B cell (primary cell): ENCODE data around the gene TPO. TPM values are rescaled to one million over a fixed set of nuclear protein-coding genes. Genes with fewer than 3 reads are reported as not detected.

Experiments used
- ATAC-seq: fragments of 200-7000 bp; cut with Tn5 transposase; one replicate; pipeline ENCODE4 v1.10.0; 2021; ENCODE audit warnings: low read depth, mild to moderate bottlenecking, moderate number of reproducible peaks, moderate library complexity
- CTCF ChIA-PET: fragments of 350-600 bp; sonication (Branson Sonifier 250); formaldehyde crosslinking; loops from one replicate; lab custom pipeline; 2021; ENCODE audit warnings: antibody characterized with exemption, inconsistent platforms; lab: Charles Lee
- POLR2A ChIA-PET: fragments of 350-600 bp; sonication (Branson Sonifier 250); formaldehyde crosslinking; loops from one replicate; lab custom pipeline; 2021; ENCODE audit warnings: antibody characterized with exemption; lab: Charles Lee
- DNase-seq: peaks from one replicate; pipeline ENCODE4 v3.0.0; 2013
- H2AFZ ChIP-seq: 2 replicates; pipeline ENCODE4 v1.6.1; 2012; ENCODE audit warnings: mild to moderate bottlenecking, low read depth, low read length; ENCODE audit not compliant: insufficient read depth, poor library complexity, severe bottlenecking
- H3K27ac ChIP-seq, 2 donors: 1 replicate in 1 of 2; 2 replicates in 1 of 2; pipeline ENCODE4 v1.5.1; 2012 to 2013; ENCODE audit warnings: low read length in 2 of 2, mild to moderate bottlenecking in 2 of 2, moderate library complexity in 1 of 2
- H3K27me3 ChIP-seq, 4 experiments: fragments of 200-600 bp in 1 of 4; sonication (generic) in 1 of 4; replicated peaks in 1 of 4; 1 replicate in 2 of 4; 2 replicates in 2 of 4; pipeline versions ENCODE4 v1.6.1 to v1.7.0; 2013 to 2016; ENCODE audit warnings: low read length in 3 of 4, mild to moderate bottlenecking in 2 of 4, mixed read lengths in 1 of 4, moderate library complexity in 1 of 4; ENCODE audit not compliant: insufficient read depth in 4 of 4, control insufficient read depth in 3 of 4; ENCODE audit errors: control extremely low read depth in 1 of 4
- H3K36me3 ChIP-seq, 2 experiments: replicated peaks in 1 of 2; 1 replicate in 1 of 2; 2 replicates in 1 of 2; pipeline versions ENCODE4 v1.6.1 to v1.7.1; 2013; ENCODE audit warnings: low read length in 1 of 2; ENCODE audit not compliant: insufficient read depth in 2 of 2, control insufficient read depth in 1 of 2; ENCODE audit errors: control extremely low read depth in 1 of 2, extremely low read depth in 1 of 2
- H3K4me1 ChIP-seq, 2 donors: fragments of 200-600 bp in 1 of 2; sonication (generic) in 1 of 2; 1 replicate in 1 of 2; 2 replicates in 1 of 2; pipeline versions ENCODE4 v1.5.1 to v1.6.1; 2013 to 2017; ENCODE audit warnings: low read length in 2 of 2; ENCODE audit not compliant: control insufficient read depth in 2 of 2, insufficient read depth in 2 of 2
- H3K4me2 ChIP-seq: replicated peaks from 2 replicates; pipeline ENCODE3; 2012; ENCODE audit warnings: mild to moderate bottlenecking, low read depth, low read length; ENCODE audit not compliant: poor library complexity, severe bottlenecking
- H3K4me3 ChIP-seq, 5 experiments: fragments of 200-600 bp in 1 of 5; sonication (generic) in 1 of 5; 1 replicate in 3 of 5; 2 replicates in 2 of 5; pipeline versions ENCODE4 v1.5.1 to v1.7.0; 2011 to 2016; ENCODE audit warnings: low read length in 4 of 5, mild to moderate bottlenecking in 4 of 5, low read depth in 2 of 5, control low read depth in 1 of 5, moderate library complexity in 1 of 5; ENCODE audit not compliant: insufficient read depth in 1 of 5; ENCODE audit errors: control extremely low read depth in 1 of 5, extremely low read depth in 1 of 5
- H3K79me2 ChIP-seq: fragments of 200-600 bp; sonication (generic); one replicate; pipeline ENCODE4 v1.6.0; 2016; ENCODE audit warnings: low read length; ENCODE audit not compliant: control insufficient read depth, insufficient read depth
- H3K9ac ChIP-seq: fragments of 200-600 bp; sonication (generic); 2 replicates; pipeline ENCODE4 v1.6.1; 2017; ENCODE audit warnings: mild to moderate bottlenecking, low read length, moderate library complexity
- H3K9me3 ChIP-seq, 3 donors: one replicate each; pipeline versions ENCODE4 v1.6.1 to v1.7.1; 2013; ENCODE audit warnings: low read length in 2 of 3; ENCODE audit not compliant: control insufficient read depth in 2 of 3, insufficient read depth in 1 of 3; ENCODE audit errors: control extremely low read depth in 1 of 3
- H4K20me1 ChIP-seq: 2 replicates; pipeline ENCODE4 v1.6.0; 2012; ENCODE audit warnings: mild to moderate bottlenecking, low read length; ENCODE audit not compliant: insufficient read depth, control insufficient read depth, poor library complexity, severe bottlenecking
- H3K27ac Mint-ChIP-seq: one replicate; pipeline ENCODE4 v1.8.0; 2021; ENCODE audit warnings: mixed read lengths
- H3K27me3 Mint-ChIP-seq: one replicate; pipeline ENCODE4 v1.8.0; 2021; ENCODE audit warnings: mixed read lengths
- H3K4me1 Mint-ChIP-seq: one replicate; pipeline ENCODE4 v1.8.0; 2021; ENCODE audit warnings: mixed read lengths
- H3K4me3 Mint-ChIP-seq: one replicate; pipeline ENCODE4 v1.8.0; 2021; ENCODE audit warnings: mixed read lengths
- H3K9me3 Mint-ChIP-seq: one replicate; pipeline ENCODE4 v1.8.0; 2022; ENCODE audit warnings: mixed read lengths; ENCODE audit not compliant: insufficient read depth
- CTCF ChIP-seq: fragments of 200-600 bp; IDR thresholded peaks from one replicate; pipeline ENCODE4 v1.8.0; 2022; ENCODE audit warnings: antibody characterized with exemption, mild to moderate bottlenecking
- EZH2 ChIP-seq: IDR thresholded peaks from 2 replicates; pipeline ENCODE4 v1.6.1; 2012; ENCODE audit warnings: borderline replicate concordance, low read depth, mild to moderate bottlenecking, moderate library complexity, low read length; ENCODE audit not compliant: insufficient read depth, poor library complexity, severe bottlenecking
- WGBS: methylation state at CpG from one replicate; pipeline ENCODE4 v1.1.5; 2013; ENCODE audit warnings: missing lambda C conversion rate; ENCODE audit not compliant: insufficient coverage; 5-methylcytosine and 5-hydroxymethylcytosine counted together
- intact Hi-C: fragments of 100-400 bp; cut with micrococcal nuclease; formaldehyde crosslinking; loops from one replicate; pipeline ENCODE4 v1.10.0; 2022
- polyA plus RNA-seq: library from polyadenylated mRNA; depleted of rRNA; stranded (reverse); fragments of >200 nt; gene quantifications from 2 replicates; pipeline ENCODE4 v1.2.3, GENCODE V29; 2012
- total RNA-seq, 2 donors: library from RNA; stranded (reverse); fragments of 120-200 nt in 1 of 2; gene quantifications; 1 replicate in 1 of 2; 2 replicates in 1 of 2; pipeline versions ENCODE4 v1.2.3 to v1.2.4, GENCODE V29; 2013 to 2022

TPO gene
- total and polyA plus RNA-seq, 2 donors (not counting 1 experiment from before 2014, with no cell fraction given), result not detected

DNA sequence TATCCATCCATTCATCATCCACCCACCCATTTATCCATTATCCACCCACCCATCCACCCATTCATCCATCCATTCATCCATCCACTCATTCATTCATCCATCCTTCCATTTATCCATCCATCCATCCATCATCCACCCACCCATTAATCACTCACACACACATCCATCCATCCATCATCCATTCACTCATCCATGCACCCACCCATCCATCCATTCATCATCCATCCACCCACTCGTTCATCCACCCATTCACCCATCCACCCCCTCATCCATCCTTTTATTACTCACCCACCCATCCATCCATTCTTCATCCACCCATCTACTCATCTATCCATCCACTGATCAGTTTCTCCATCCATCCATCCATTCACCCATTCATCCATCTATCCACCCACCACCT, 8.1 kb upstream of the TPO start:
- H3K36me3 ChIP-seq, result no peaks in the 10 kb centered on the region
- intact Hi-C loops, result no loop called here
- H3K79me2 ChIP-seq, result no peaks in the 10 kb centered on the region
- ChIA-PET POLR2A (no interaction called here), CTCF (no interaction called here)
- Mint-ChIP-seq H3K4me3 (no peak overlapping the region), H3K27ac (no peak overlapping the region), H3K4me1 (peaks cover 14% of the 10 kb centered on the region), H3K9me3 (no peaks in the 10 kb centered on the region), H3K27me3 (peaks cover 7% of the 10 kb centered on the region)
- DNase-seq, result no peak
- no peak overlapping the region for H2AFZ ChIP-seq
- H3K27ac ChIP-seq, result no peak overlapping the region
- no peak overlapping the region for H3K9ac ChIP-seq
- no peak for TF ChIP-seq CTCF
- no peak for TF ChIP-seq EZH2
- H3K4me2 ChIP-seq, result no peak overlapping the region
- 100% methylated on average over 1 of the region's 1 CpG for WGBS
- no peaks in the 10 kb centered on the region for H3K27me3 ChIP-seq
- no peaks in the 10 kb centered on the region for H4K20me1 ChIP-seq
- H3K4me3 ChIP-seq, result no peak overlapping the region
- no peak for ATAC-seq
- peaks cover 0 to 17% (median 0%) of the 10 kb centered on the region in 3 donors for H3K9me3 ChIP-seq
- peaks cover 21% of the 10 kb centered on the region in 2 donors for H3K4me1 ChIP-seq

DNA sequence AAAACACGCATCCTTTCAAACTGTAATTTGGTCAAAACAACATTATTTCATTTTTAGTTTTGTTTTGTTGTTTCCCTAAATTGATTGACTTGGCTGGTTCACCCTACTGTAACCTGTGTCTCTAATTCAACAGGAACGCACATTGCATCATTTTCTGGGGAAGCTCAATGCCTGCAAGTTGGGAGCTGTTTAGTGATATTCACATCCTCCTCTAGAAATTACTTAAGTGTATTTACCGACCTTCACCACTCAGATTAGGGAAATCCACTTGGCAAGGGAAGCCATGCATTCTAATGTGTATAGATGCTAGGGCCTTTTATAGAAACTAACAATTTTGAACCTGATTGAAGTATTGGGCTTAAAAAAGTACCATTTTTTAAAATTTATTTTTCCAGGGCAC, 7.3 kb upstream of the TPO start:
- no peaks in the 10 kb centered on the region for H3K9me3 Mint-ChIP-seq
- TF ChIP-seq EZH2 (no peak), CTCF (no peak)
- H3K27ac Mint-ChIP-seq, result no peak overlapping the region
- no peaks in the 10 kb centered on the region for H3K36me3 ChIP-seq
- no peak overlapping the region for H3K4me3 ChIP-seq
- peaks cover 9% of the 10 kb centered on the region for H3K4me1 Mint-ChIP-seq
- no peaks in the 10 kb centered on the region for H4K20me1 ChIP-seq
- peaks cover 0 to 17% (median 0%) of the 10 kb centered on the region in 3 donors for H3K9me3 ChIP-seq
- peaks cover 12% of the 10 kb centered on the region for H3K27me3 Mint-ChIP-seq
- ATAC-seq, result no peak
- CTCF ChIA-PET, result no interaction called here
- H3K79me2 ChIP-seq, result no peaks in the 10 kb centered on the region
- intact Hi-C loops, result no loop called here
- H3K4me1 ChIP-seq, result peaks cover 13% of the 10 kb centered on the region in 2 donors
- no CpG with 5 or more reads among the region's 3 CpGs for WGBS
- H2AFZ ChIP-seq, result no peak overlapping the region
- H3K4me3 Mint-ChIP-seq, result no peak overlapping the region
- H3K9ac ChIP-seq, result no peak overlapping the region
- DNase-seq, result no peak
- no peak overlapping the region for H3K4me2 ChIP-seq
- no peak overlapping the region for H3K27ac ChIP-seq
- POLR2A ChIA-PET, result no interaction called here
- no peaks in the 10 kb centered on the region for H3K27me3 ChIP-seq
